SK-N-SH (cell line): ENCODE data around the gene PIK3R5.

ENCODE experiments used
- CTCF ChIP-seq: fragments of 200-600 bp; sonication (generic); IDR thresholded peaks from 2 replicates; pipeline ENCODE4 v1.6.1; 2017; ENCODE audit warnings: antibody characterized with exemption, mild to moderate bottlenecking, moderate library complexity
- EP300 ChIP-seq, 2 experiments: IDR thresholded peaks; 2 replicates each; pipeline versions ENCODE4 v1.4.0 to v1.6.1; 2012; ENCODE audit warnings: borderline replicate concordance in 1 of 2, low read depth in 1 of 2, low read length in 1 of 2
- EZH2phosphoT487 ChIP-seq: fragments of 200-600 bp; sonication (generic); IDR thresholded peaks from 2 replicates; pipeline ENCODE4 v1.6.1; 2017; ENCODE audit warnings: low read depth, mixed run types, mild to moderate bottlenecking, antibody characterized with exemption, moderate library complexity, borderline replicate concordance
- IRF3 ChIP-seq: fragments of 150-350 bp; IDR thresholded peaks from 2 replicates; pipeline ENCODE4 v1.6.1; 2016; ENCODE audit warnings: mild to moderate bottlenecking, low read depth, low read length
- JUND ChIP-seq: IDR thresholded peaks from 2 replicates; pipeline ENCODE4 v1.4.0; 2012
- MAX ChIP-seq: IDR thresholded peaks from 2 replicates; pipeline ENCODE4 v1.4.0; 2012; ENCODE audit warnings: low read depth
- POLR2AphosphoS5 ChIP-seq: IDR thresholded peaks from 2 replicates; pipeline ENCODE4 v1.6.1; 2012; ENCODE audit warnings: low read depth, low read length
- RCOR1 ChIP-seq: fragments of 150-350 bp; IDR thresholded peaks from 2 replicates; pipeline ENCODE4 v1.6.1; 2017; ENCODE audit warnings: antibody characterized with exemption, low read length
- SIN3A ChIP-seq: IDR thresholded peaks from 2 replicates; pipeline ENCODE4 v1.6.1; 2012; ENCODE audit warnings: low read depth, mild to moderate bottlenecking, low read length, moderate library complexity, borderline replicate concordance
- TAF1 ChIP-seq: IDR thresholded peaks from 2 replicates; pipeline ENCODE4 v1.6.1; 2012; ENCODE audit warnings: low read depth, mild to moderate bottlenecking, low read length, moderate library complexity, borderline replicate concordance
- TEAD4 ChIP-seq: IDR thresholded peaks from 2 replicates; pipeline ENCODE4 v1.4.0; 2012; ENCODE audit warnings: mild to moderate bottlenecking, borderline replicate concordance; ENCODE audit not compliant: insufficient read depth
- YY1 ChIP-seq: IDR thresholded peaks from 2 replicates; pipeline ENCODE4 v1.4.0; 2012; ENCODE audit warnings: low read depth, mild to moderate bottlenecking

- TF ChIP-seq IRF3 (no peak), CTCF (no peak), EZH2phosphoT487 (no peak), MAX (no peak), TEAD4 (no peak), SIN3A (no peak), TAF1 (no peak), EP300 (IDR thresholded peaks at IDR 0.05; ENCODE audit: borderline replicate concordance in 1 of 2, low read depth in 1 of 2, low read length in 1 of 2) (no peak), YY1 (no peak), POLR2AphosphoS5 (no peak), JUND (no peak), RCOR1 (no peak)
Measured at GRCh38 chr17:8887301-8887700, 78.2 kb downstream of the PIK3R5 start.
